Measurements from ENCODE around the gene IGLL5. TPM values are rescaled to one million over a fixed set of nuclear protein-coding genes. Genes with fewer than 3 reads are reported as not detected.

Gene IGLL5
- total RNA-seq, 1 experiment from 2014 or later, result not detected

GRCh38 chr22:22865311-22866072, 22.1 kb upstream of the IGLL5 start:
- Mint-ChIP-seq H3K4me3 (ENCODE audit: unreplicated experiment) (no peak overlapping the region), H3K27me3 (ENCODE audit: insufficient read depth, unreplicated experiment) (peaks cover 92% of the 10 kb centered on the region), H3K27ac (ENCODE audit: low read depth, unreplicated experiment) (no peak overlapping the region), H3K4me1 (ENCODE audit: insufficient read depth, unreplicated experiment) (no peaks in the 10 kb centered on the region), H3K36me3 (ENCODE audit: insufficient read depth, unreplicated experiment) (no peaks in the 10 kb centered on the region), H3K9me3 (ENCODE audit: unreplicated experiment) (no peaks in the 10 kb centered on the region)
- TF ChIP-seq CTCF (IDR thresholded peaks at IDR 0.05; ENCODE audit: unreplicated experiment), result no peak
- no TSS peak for BruUV-seq (replicated peaks)
- intact Hi-C loops (cut with micrococcal nuclease), result no loop called here
- ChIA-PET CTCF (interaction anchor here (1.0 kb wide), 1 partner anchor 17 kb away, joined by 7 read pairs; no protein-coding TSS in a partner anchor), POLR2A (no interaction called here)
- no peak for DNase-seq (ENCODE audit: unreplicated experiment)

- ChIA-PET POLR2A (no interaction called here), CTCF (interaction anchor here (1.0 to 1.7 kb wide), 2 partner anchors 18 to 28 kb away, joined by 3 to 7 read pairs; no protein-coding TSS in a partner anchor)
- intact Hi-C loops (cut with micrococcal nuclease), result no loop called here
- BruUV-seq (replicated peaks), result no TSS peak
- no peaks in the 10 kb centered on the region for H3K9me3 Mint-ChIP-seq (ENCODE audit: unreplicated experiment)
- H3K4me3 Mint-ChIP-seq (ENCODE audit: unreplicated experiment), result no peak overlapping the region
- no peak for DNase-seq (ENCODE audit: unreplicated experiment)
- peaks cover 88% of the 10 kb centered on the region for H3K27me3 Mint-ChIP-seq (ENCODE audit: insufficient read depth, unreplicated experiment)
- H3K36me3 Mint-ChIP-seq (ENCODE audit: insufficient read depth, unreplicated experiment), result no peaks in the 10 kb centered on the region
- H3K4me1 Mint-ChIP-seq (ENCODE audit: insufficient read depth, unreplicated experiment), result no peaks in the 10 kb centered on the region
- TF ChIP-seq CTCF (IDR thresholded peaks at IDR 0.05; ENCODE audit: unreplicated experiment), result no peak
- H3K27ac Mint-ChIP-seq (ENCODE audit: low read depth, unreplicated experiment), result no peak overlapping the region
Observed at GRCh38 chr22:22866381-22867111, 21.1 kb upstream of the IGLL5 start.

- no peaks in the 10 kb centered on the region for H3K36me3 Mint-ChIP-seq (ENCODE audit: insufficient read depth, unreplicated experiment)
- no peak for TF ChIP-seq CTCF (IDR thresholded peaks at IDR 0.05; ENCODE audit: unreplicated experiment)
- BruUV-seq (replicated peaks), result no TSS peak
- H3K4me1 Mint-ChIP-seq (ENCODE audit: insufficient read depth, unreplicated experiment), result no peaks in the 10 kb centered on the region
- H3K27ac Mint-ChIP-seq (ENCODE audit: low read depth, unreplicated experiment), result no peak overlapping the region
- H3K9me3 Mint-ChIP-seq (ENCODE audit: unreplicated experiment), result no peaks in the 10 kb centered on the region
- H3K27me3 Mint-ChIP-seq (ENCODE audit: insufficient read depth, unreplicated experiment), result peaks cover 77% of the 10 kb centered on the region
- CTCF ChIA-PET, result interaction anchor here (0.6 kb wide), 1 partner anchor 287 kb away, joined by 3 read pairs; no protein-coding TSS in a partner anchor
- DNase-seq (ENCODE audit: unreplicated experiment), result no peak
- intact Hi-C loops (cut with micrococcal nuclease), result no loop called here
- no peak overlapping the region for H3K4me3 Mint-ChIP-seq (ENCODE audit: unreplicated experiment)
- POLR2A ChIA-PET, result no interaction called here
Observed at GRCh38 chr22:22867996-22868715, 19.5 kb upstream of the IGLL5 start.
